Measurements from ENCODE around the gene SCUBE1.
A peak's percentile ranks its signal among the peaks of the same experiment; 100 is the strongest.

Gene SCUBE1

DNA sequence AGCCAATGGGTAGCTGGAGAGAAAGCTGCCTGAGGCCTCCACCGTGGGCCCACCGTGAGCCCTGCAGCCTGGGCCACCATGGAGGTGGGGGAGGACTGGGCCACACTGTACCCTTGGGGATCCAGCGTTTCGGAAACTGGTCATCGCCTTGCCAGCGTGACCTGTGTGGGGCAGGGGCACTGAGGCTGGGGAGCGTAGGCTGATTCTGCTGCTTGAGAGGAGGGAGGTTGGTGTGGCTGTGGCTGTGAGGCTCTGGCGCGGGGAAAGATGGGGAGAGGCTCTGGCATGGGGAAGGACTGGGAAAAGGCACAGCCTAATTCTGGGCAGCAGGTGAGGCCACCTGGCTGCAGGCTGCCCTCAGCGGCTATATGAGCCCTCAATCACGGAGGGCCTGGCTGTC lies 143.6 kb downstream of the SCUBE1 start:
- DNase-seq (ENCODE audit: low read depth): no peak

- DNase-seq (ENCODE audit: low read depth): no peak
Observed at GRCh38 chr22:43198936-43199335, 144.2 kb downstream of the SCUBE1 start.

DNA sequence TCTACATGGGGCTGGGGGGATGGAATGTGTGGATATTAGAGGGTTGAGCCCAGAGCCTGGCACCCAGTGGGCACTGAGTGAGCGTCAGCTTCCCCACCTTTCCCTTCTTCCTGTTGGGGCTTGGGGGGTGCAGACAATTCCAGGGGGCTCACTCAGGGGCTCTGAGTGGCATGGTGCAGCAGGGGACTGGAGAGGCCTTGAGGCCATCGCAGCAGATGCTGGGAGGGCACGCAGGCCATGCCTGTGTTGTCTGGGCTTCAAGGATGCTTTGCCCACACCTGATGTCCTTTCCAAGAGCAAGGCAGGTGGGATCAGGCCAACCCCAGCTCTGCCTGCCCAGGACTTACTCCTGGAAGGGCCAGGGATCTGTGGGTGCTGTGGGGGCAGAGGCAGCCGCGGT lies 145.0 kb downstream of the SCUBE1 start:
- no peak for DNase-seq (ENCODE audit: low read depth)

GRCh38 chr22:43197271-43197941 lies 145.8 kb downstream of the SCUBE1 start:
- DNase-seq (ENCODE audit: low read depth): no peak

GRCh38 chr22:43191831-43192230 lies 151.3 kb downstream of the SCUBE1 start:
- no peak for DNase-seq (ENCODE audit: low read depth)

GRCh38 chr22:43188829-43189545 lies 154.2 kb downstream of the SCUBE1 start:
- DNase-seq (ENCODE audit: low read depth): no peak

GRCh38 chr22:43187171-43188099 lies 155.7 kb downstream of the SCUBE1 start:
- DNase-seq (ENCODE audit: low read depth): peak; percentile 88

DNA sequence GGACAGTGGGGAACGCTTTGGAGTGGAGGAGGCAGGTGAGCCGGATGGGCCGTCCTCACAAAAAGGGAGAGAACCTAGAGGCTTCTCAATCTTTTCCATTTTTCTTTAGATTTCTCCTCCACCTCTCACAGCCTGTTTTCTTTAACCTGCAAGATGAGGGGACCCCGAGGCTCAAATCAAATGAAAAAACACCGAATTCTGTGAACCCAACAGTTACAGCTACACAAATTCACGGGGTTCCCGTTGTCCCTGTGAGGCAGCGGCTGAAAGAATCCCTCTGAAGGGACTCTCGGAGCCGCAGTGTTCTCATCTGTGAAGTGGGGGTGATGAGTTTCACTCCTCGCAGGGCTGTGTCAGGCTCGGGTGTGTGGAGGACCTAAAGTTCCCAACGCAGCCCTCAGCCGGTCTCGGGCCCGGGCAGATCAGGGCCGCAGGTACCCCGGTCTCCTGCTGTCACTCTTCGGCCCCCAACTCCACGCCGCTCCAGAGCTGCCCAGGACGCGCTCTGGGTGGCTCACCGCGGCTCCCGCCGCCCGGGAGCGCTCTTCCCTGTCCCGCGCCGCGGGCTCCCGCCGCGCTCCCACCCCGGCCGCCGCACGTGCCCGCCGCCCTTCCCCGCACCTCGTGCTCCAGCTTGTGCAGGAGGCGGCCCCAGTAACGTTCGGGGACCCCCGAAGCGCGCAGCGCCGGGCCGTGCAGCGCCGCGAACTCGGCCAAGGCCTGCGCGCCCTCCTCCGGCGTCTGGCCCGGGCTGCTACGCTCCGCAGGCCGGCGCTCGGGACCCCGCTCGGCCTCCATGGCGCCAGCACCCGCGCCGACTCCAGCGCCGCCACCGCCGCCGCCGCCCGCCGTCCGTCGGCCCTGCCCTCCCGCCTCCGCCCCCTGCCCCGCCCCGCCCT lies 156.7 kb downstream of the SCUBE1 start, which contains the start of gene TTLL12:
TTLL12 (minus strand) TSS at position 863 of the 899 bp plus-strand sequence; CDS start at position 798, 65 bp downstream.
- DNase-seq (ENCODE audit: low read depth): no peak

- no peak for DNase-seq (ENCODE audit: low read depth)
Observed at GRCh38 chr22:43185860-43186261, 157.3 kb downstream of the SCUBE1 start.

DNA sequence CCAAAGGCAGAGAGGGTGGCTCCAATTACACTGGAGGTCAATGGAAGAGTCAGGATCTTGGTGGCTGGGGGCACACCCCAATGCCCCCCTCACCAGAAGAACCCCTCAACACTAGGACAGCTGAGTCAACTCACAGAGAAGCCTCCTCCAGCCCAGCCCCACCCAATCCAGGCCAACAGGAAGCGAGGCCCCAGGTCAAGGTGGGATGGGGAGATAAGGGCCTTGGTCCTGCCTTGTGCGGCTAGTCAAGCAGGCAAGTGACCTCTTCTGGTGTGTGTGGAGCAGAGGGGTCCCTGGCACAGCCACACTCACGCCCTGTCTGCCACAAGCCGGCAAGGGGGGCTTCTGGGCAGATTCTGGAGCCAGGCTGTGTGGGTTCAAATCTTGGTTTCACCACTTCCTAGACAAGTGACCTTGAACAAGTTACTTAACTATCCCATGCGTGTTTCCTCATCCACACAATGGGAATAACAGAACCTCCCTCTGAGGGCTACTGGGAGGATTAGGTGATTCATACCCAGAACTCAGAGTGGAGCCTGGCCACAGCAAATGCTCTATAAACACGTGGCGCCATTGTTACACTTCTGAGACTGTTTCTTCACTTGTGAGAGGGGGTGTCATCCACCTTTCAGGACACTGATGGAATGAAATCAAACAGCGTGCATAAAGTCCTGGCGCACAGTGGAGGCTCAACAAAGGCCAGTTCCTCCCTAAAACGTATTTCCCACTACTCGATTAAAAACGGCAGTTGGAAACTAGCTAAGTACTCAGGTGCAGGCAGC lies 159.5 kb downstream of the SCUBE1 start:
- no peak for DNase-seq (ENCODE audit: low read depth)

- no peak for DNase-seq (ENCODE audit: low read depth)
Observed at GRCh38 chr22:43182726-43183125, 160.4 kb downstream of the SCUBE1 start.

GRCh38 chr22:43182118-43182517 lies 161.1 kb downstream of the SCUBE1 start:
- DNase-seq (ENCODE audit: low read depth): no peak

DNA sequence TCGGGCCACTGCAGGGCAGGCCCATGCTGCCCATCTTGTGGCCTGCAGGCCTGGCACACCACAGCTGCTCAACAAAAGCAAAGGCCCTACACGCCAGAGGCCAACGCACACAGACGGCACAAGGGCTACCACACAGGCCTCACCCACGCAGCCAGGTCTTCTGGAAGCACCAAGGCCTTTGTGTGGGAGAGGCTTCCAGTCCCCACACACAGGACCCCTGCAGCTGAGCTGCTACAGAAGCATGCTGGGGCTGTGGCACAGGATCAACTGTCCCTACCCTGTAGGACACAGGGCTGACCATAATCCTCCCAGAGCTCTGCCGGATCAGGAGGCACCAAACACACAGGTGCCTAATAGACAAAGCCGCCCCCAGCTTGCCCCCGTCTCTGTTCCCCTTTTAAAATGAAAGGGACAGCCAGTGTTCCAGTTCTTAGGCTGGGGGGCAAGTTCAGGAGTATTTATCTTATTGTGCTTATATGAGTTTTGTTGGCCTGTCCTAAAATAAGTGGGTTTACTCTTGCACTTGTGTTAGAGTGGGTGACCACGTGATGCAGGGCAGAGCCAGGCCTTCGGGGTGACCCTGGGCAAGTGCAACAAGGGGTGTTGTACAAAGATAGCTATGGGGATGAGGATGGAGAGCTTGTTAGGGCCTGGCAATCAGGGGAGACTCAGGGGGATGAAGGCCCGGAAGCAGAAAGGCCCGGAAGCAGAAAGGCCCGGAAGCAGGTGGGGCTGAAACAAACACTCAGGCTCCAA lies 161.7 kb downstream of the SCUBE1 start:
- no peak for DNase-seq (ENCODE audit: low read depth)

- no peak for DNase-seq (ENCODE audit: low read depth)
Observed at GRCh38 chr22:43180670-43181069, 162.5 kb downstream of the SCUBE1 start.

GRCh38 chr22:43179911-43180195 lies 163.3 kb downstream of the SCUBE1 start:
- no peak for DNase-seq (ENCODE audit: low read depth)

- DNase-seq (ENCODE audit: low read depth): no peak
Observed at GRCh38 chr22:43179146-43179910, 163.8 kb downstream of the SCUBE1 start.

DNA sequence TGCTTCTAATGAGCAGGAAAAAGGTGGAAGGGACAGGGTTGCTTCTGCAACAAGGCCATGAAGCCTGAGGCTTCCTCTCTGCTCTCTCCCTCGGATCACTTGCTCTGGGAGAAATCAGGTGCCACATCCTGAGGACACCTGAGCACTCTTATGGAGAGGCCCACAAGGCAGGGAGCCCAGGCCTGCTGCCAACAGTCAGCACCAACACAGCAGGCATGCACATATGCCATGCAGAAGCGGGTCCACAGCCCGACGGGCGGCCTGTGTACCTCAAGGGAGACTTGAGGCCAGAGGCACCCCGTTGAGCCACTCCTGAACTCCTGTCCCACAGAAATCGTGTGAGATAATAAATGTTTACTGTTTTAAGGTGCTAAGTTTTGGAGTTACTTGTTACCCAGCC lies 165.7 kb downstream of the SCUBE1 start:
- DNase-seq (ENCODE audit: low read depth): no peak

DNA sequence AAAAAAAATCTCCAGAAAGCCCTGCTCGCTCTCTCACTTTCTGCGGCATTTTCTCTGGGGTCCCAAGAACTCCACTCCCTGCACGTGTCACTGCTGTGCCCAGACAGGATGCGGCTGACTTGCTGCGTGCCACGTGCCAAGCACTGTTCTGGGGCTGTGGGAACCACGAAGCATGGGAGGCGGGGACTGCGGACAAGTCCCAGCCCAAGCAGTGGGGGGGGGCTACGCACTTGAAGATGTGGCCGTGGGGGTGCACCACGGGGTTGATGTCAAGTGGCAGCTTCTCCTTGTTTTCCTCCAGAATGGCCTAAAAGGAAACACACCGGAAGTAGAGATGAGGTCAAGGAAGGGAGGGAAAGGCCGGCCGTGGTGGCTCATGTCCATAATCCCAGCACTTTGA lies 167.1 kb downstream of the SCUBE1 start:
- DNase-seq (ENCODE audit: low read depth): no peak

DNA sequence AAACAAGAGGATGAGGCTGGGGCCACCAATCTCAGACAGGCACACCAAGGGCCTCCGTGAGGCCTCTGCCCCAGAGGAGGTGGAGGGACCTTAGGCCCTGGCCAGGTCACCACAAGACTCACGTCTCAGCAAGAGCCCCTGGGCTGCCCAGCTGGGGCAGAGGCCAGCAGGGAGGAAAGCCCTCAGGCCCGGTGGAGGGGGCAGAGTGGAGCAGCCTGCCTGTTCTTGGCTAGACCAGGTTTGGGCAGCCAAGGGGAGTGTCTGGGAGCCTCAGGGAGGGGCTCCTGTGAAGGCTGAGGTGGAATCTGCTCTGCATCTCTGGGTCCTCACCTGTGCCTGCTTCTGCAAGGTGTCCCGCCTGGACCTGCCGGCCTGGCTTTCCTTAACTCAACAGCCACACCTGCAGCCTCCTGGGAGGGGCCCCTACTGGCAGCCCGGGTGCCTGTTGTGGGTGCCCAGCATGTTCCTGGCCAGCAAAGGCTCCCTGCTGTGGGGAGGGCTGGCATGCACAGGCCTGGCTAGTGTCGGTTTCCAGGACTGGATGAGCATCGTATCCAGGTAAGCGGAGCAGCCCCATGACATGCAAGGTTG lies 168.1 kb downstream of the SCUBE1 start:
- DNase-seq (ENCODE audit: low read depth): no peak
